G401.6 (cell line): ENCODE measurements around the gene TFRC.
"Not testable (repeated sequence)": the region's sequence is repeated elsewhere in the genome, so short reads cannot be mapped to it uniquely, and the experiment has no call there.

ENCODE experiments used
- FAIRE-seq: peaks from 2 replicates; lab custom pipeline; 2012; peaks lifted over from hg19 to GRCh38; lab: Jason Lieb, UNC

Gene TFRC

DNA sequence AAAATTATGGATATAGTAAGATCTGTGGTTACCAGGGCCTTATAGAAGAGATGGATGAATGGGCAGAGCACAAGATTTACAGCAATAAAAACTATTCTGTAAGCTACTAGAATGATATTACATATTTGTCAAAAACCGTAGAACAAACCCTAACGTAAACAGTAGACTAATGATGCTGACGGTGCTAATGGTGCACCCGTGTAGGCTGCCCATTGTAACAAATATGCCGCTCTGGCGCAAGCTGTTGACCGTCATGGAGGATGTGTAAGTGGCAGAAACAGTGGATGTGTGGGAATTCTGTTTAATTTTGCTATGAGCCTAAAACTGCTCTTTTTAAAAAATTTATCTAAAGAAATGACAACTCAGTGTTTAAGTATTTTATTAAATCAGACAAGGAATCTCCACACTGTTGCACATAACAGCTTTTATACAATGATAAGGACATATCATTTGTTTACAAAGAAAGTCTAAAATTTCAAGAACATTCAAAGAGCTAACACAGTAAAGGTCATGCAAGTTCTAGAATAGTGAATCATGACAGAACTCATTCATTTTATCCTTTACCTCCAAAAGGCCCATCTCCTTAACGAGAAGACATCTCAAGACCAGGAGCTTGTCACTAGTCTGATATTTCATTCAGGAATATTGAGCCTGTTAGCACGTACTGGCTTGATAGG, 32.8 kb downstream of the TFRC start:
- FAIRE-seq = no peak

DNA sequence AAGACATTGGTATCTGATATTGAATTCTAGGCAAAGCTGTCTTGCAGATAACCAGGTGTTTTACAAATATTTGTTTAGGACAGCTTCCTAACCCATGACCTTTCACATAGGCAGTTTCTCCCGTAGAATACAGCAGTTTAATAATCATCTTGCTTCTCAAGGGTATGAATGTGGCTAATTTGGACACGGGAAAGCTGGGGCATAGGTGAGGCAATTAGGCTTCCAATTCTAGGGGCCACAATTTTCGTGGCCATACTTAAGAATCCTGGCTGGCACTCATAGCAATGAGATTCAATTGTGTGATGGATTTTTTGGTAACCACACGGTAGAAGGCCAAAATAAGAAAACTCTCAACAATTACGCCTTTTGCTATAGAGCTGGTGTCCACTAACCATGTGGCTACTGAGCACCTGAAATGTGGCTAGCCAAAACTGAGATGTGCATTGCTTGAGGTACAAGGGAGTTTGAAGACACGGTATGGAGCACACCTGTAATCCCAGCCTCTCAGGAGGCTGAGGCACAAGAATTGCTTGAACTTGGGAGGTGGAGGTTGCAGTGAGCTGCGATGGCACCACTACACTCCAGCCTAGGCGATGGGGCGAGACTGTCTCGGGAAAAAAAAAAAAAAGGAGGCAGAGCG, 34.4 kb downstream of the TFRC start:
- no peak for FAIRE-seq

GRCh38 chr3:196044513-196044912, 37.4 kb downstream of the TFRC start:
- no peak for FAIRE-seq

GRCh38 chr3:196042673-196043072, 39.2 kb downstream of the TFRC start:
- FAIRE-seq = no peak

DNA sequence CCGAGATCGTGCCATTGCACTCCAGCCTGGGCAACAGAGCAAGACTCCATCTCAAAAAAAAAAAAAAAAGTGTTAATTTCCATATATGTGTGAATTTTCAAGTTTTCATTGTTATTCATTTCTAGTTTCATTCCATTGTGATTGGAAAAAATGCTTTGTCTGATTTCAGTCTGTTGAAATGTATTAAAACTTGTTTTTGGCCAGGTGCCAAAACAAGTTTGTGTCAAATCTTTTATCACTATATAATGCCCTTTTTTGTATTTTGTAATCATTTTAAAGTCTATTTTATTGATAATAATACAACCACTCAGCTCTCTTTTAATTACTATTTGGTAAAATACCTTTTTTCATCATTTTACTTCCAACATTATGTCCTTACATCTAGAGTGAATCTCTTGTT, 42.5 kb downstream of the TFRC start:
- FAIRE-seq = peak; percentile 15

DNA sequence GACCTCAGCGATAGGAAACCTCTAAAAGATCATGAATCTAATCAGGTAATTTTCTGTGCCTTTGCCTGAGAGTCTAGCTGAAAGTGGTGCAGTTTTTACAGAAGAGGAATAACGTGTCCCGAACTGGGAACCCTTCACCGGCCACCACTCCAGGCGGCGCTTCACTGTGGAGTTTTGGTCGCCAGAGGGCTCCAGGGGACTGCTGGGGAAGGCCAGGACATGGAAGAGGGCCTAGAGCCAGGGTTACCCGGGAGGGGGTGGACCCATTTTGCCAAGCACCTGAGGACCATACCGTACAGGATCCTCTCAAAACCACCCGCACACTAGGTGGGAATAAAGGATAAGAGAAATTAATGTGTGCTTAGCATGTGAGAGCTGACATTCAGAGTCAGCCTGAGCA, 55.8 kb downstream of the TFRC start:
- FAIRE-seq = not testable (repeated sequence)

GRCh38 chr3:196024968-196025367, 56.9 kb downstream of the TFRC start:
- no peak for FAIRE-seq

GRCh38 chr3:196023947-196024346, 57.9 kb downstream of the TFRC start:
- no peak for FAIRE-seq

- FAIRE-seq = not testable (repeated sequence)
Measured at GRCh38 chr3:196022499-196022878, 59.4 kb downstream of the TFRC start.

GRCh38 chr3:196020373-196020772, 61.5 kb downstream of the TFRC start:
- FAIRE-seq = no peak

GRCh38 chr3:196019576-196019975, 62.3 kb downstream of the TFRC start:
- not testable (repeated sequence) for FAIRE-seq

DNA sequence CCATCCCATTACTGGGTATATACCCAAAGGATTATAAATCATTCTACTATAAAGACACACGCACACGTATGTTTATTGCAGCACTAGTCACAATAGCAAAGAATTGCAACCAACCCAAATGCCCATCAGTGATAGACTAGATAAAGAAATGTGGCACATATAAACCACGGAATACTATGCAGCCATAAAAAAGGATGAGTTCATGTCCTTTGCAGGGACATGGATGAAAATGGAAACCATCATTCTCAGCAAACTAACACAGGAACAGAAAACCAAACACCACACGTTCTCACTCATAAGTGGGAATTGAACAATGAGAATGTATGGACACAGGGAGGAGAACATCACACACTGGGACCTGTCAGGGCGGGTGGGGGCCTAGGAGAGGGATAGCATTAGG, 63.7 kb downstream of the TFRC start:
- FAIRE-seq = not testable (repeated sequence)

GRCh38 chr3:196016485-196016884, 65.4 kb downstream of the TFRC start:
- no peak for FAIRE-seq

DNA sequence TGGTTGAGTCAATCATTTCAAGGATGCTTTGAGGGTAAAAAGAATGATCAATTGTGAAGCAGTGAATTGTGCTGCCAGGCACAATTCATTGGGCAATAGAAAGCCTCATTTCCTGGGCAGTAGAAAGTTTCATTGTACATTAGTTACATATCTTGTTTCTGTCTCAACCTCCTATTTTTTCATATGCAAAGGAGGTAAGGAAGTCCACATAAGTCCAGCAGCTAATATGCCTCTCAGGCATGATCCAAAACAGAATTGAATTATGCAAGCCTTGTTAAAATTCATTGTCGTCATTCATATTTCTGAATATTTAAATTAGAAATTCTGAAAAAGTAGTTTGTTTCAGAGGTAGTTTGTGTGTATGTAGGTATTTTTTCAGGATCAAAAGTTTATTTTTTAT, 65.8 kb downstream of the TFRC start:
- no peak for FAIRE-seq

- no peak for FAIRE-seq
Measured at GRCh38 chr3:196013587-196014487, 68.1 kb downstream of the TFRC start.

DNA sequence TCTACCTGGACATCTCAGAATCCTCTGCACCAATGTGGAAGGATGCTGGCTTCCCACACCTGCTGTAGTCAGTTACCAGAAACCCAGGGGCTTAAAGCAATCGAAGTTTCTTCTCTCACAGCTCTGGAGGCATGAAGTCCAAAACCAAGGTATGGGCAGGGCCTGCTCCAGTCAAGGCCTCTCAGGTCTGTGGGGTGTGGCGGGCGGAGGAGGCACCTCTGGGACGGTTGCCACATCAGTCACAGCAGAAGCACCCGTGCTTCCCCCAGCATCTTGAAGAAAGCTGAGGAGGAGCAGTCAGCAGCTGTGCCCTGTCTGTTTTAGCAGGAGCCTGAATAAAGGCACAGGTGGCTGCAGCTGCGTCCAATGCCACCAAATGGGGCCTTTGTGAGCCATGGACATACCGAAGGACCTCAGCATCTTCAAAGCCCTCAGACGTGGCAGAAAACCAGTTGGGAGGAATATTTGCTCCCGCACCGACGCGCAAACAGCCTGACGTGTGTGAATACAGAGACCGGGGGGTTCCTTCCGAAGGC, 68.9 kb downstream of the TFRC start:
- no peak for FAIRE-seq

DNA sequence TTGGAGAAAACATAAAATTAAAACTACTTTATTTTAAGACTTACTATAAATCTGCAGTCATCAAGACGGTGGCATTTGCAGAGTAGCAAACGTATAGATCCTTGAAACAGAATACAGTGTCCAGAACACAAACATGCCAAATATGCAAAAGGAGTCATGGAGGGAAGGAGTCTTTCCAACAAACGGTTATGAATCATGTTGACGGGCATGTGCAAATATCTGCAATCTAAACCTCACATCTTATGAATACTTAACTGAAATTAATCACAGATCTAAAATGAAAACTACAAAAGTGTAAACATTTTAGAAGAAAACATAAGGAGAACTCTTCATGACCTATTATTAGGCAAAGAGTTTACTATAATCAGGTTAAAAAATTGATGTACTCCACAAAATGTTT, 69.4 kb downstream of the TFRC start:
- FAIRE-seq = no peak

DNA sequence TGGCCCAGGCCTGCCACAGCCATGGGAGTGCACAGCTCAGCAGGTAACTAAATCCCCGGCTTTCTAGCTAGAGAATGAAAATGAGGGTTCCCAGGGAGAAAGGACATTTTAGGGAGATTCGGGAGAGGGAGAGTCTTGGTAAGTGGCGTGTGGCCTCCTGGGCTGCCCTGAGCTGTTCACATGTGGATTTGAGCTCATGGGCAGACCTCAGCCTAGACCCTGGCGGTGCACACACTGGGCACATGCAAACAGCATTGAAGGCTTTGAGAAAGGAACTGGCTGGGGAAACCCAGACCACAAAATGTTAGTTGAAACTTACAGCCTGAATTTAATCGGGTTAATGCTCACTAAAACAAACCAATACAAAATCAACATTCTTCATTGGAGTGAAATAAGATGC, 72.4 kb downstream of the TFRC start:
- no peak for FAIRE-seq

DNA sequence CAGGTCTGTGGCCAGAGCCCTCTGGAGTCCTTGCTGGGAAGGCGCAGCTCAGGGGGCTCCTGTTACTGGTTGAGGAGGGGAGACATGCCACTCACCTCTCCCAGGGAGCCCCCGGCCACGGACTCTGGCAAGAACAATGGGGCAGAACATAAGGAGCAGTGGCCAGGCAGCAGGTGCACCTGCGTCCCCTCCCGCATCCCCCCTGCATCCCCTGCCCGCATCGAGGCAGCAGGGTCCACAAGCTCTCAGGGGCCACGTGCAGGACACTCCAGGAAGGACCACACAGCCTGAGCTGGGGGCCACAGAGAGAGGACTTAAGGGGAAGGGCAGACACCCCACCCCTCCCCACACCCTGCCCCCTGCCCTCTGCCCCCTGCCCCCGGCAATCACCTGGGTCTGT, 73.0 kb downstream of the TFRC start:
- no peak for FAIRE-seq

DNA sequence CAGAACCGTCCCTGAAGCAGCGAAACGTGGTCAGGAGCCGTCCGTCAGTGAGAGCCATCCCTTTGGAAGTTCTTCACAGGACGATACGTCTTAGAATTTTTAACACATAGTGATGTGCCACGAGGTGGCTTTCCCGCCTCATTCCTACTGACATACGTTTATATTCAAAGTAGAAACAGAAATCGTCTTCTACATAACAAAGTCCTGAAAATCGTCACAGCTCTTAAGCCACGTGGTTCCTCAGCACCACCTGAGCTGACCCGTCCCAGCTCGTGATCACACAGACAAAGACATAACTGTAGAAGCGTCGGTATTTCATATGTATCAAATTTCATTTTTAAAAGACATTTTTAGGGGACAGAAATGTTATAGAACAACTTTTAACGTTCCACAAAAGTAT, 73.5 kb downstream of the TFRC start:
- no peak for FAIRE-seq

DNA sequence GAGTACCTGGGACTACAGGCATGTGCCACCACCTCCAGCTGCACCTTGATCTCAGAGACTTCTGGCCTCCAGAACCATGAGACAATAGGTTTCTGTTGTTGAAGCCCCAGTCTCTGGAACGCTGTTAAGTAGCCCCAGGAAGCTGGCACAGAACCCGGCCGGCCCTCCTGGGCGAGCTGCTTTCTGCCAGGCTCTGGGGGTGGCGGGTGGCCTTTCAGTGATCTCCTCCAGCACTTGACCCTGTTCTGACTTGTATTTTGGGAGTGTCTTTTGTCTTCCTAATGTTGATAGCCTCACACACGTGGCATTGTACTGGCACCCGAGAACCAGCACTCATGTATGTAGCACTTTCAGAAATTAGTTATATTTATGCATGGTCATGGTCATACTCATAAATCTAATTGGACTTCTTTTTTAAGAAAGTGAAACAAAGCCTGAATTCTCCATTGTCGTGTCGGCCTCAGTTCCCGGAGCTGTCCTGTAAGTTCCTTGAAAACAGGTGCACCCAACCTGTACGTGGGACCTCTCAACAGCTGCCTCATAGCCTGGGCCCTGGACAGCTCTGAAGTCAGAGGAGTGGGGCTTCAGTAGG, 74.0 kb downstream of the TFRC start:
- FAIRE-seq = no peak

- FAIRE-seq = not testable (repeated sequence)
Measured at GRCh38 chr3:196005338-196005737, 76.6 kb downstream of the TFRC start.
